Esophagus muscularis mucosa (tissue), 4 donors: ENCODE results near the gene TRMT61A. TPM values are rescaled to one million over a fixed set of nuclear protein-coding genes. Genes with fewer than 3 reads are reported as not detected.

ENCODE experiments used
- DNase-seq: peaks from one replicate; pipeline ENCODE4 v3.0.0-alpha.2; 2017; ENCODE audit errors: extremely low spot score
- H3K27ac ChIP-seq, 4 donors: fragments of 200-600 bp; sonication (generic); replicated peaks in 1 of 4; 1 replicate in 3 of 4; 2 replicates in 1 of 4; pipeline ENCODE4 v1.5.1; 2016 to 2019; ENCODE audit warnings: mild to moderate bottlenecking in 1 of 4
- H3K27me3 ChIP-seq, 4 donors: fragments of 200-600 bp; sonication (generic); one replicate each; pipeline versions ENCODE4 v1.5.1 to v1.6.0; 2016 to 2019
- H3K36me3 ChIP-seq, 4 donors: fragments of 200-600 bp; sonication (generic); one replicate each; pipeline ENCODE4 v1.5.1; 2016 to 2019
- H3K4me1 ChIP-seq, 4 donors: fragments of 200-600 bp; sonication (generic); one replicate each; pipeline ENCODE4 v1.5.1; 2016 to 2019
- H3K4me3 ChIP-seq, 4 donors: fragments of 200-600 bp; sonication (generic); 1 replicate in 2 of 4; 2 replicates in 2 of 4; pipeline ENCODE4 v1.5.1; 2016 to 2019; ENCODE audit warnings: mild to moderate bottlenecking in 4 of 4, moderate library complexity in 1 of 4
- H3K9me3 ChIP-seq, 4 donors: fragments of 200-600 bp; sonication (generic); 1 replicate in 3 of 4; 2 replicates in 1 of 4; pipeline ENCODE4 v1.5.1; 2016 to 2019
- CTCF ChIP-seq, 3 experiments: fragments of 200-600 bp in 2 of 3; fragments of 450-650 bp in 1 of 3; sonication (generic) in 2 of 3; IDR thresholded peaks; one replicate each; pipeline ENCODE4 v1.5.1; 2017 to 2019; ENCODE audit warnings: antibody characterized with exemption in 3 of 3, mild to moderate bottlenecking in 2 of 3, moderate library complexity in 1 of 3
- EP300 ChIP-seq: sonication (generic); formaldehyde crosslinking; IDR thresholded peaks from one replicate; pipeline ENCODE4 v1.6.1; 2017; ENCODE audit warnings: antibody characterized with exemption
- POLR2A ChIP-seq: fragments of 450-650 bp; IDR thresholded peaks from one replicate; pipeline ENCODE4 v1.6.1; 2017; ENCODE audit warnings: antibody characterized with exemption, moderate library complexity, mild to moderate bottlenecking, low read depth
- POLR2AphosphoS5 ChIP-seq, 2 donors: sonication (generic); formaldehyde crosslinking; IDR thresholded peaks; one replicate each; pipeline ENCODE4 v1.6.1; 2017; ENCODE audit warnings: antibody characterized with exemption in 2 of 2
- WGBS: methylation state at CpG from one replicate; pipeline ENCODE4 v1.1.5; 2018; 5-methylcytosine and 5-hydroxymethylcytosine counted together
- intact Hi-C: fragments of 100-400 bp; cut with DNase I; formaldehyde crosslinking; loops from one replicate; pipeline ENCODE4 v1.15.1; 2023
- total RNA-seq, 4 donors: library from RNA; depleted of rRNA; stranded (reverse); fragments of >200 nt; gene quantifications; one replicate each; pipeline versions ENCODE4 v1.1.0 to v1.2.1, GENCODE V29; 2016

The TRMT61A gene
- total RNA-seq, 4 donors from 2014 or later, result 28.7 to 50.0 (median 35.2) TPM

GRCh38 chr14:103555559-103556337 is 26.8 kb downstream of the TRMT61A start:
- Histone ChIP-seq H3K9me3 (no peaks in the 10 kb centered on the region), H3K27ac (peak overlapping the region; percentile 94 to 98 (median 96)), H3K27me3 (no peaks in the 10 kb centered on the region), H3K4me3 (no peak overlapping the region), H3K4me1 (peaks cover 68 to 100% (median 98%) of the 10 kb centered on the region in 4 donors), H3K36me3 (peaks cover 4 to 32% (median 26%) of the 10 kb centered on the region in 4 donors)
- 69% methylated on average over 14 of the region's 15 CpGs for WGBS
- TF ChIP-seq POLR2A, result no peak
- no peak for TF ChIP-seq CTCF (IDR thresholded peaks at IDR 0.05)
- TF ChIP-seq EP300, result no peak
- no peak for TF ChIP-seq POLR2AphosphoS5 (IDR thresholded peaks at IDR 0.05)
- intact Hi-C loops, result no loop called here
- no peak for DNase-seq

- Histone ChIP-seq H3K9me3 (no peaks in the 10 kb centered on the region), H3K4me1 (peaks cover 65 to 98% (median 95%) of the 10 kb centered on the region in 4 donors), H3K4me3 (no peak overlapping the region), H3K36me3 (peaks cover 4 to 32% (median 26%) of the 10 kb centered on the region in 4 donors), H3K27me3 (no peaks in the 10 kb centered on the region), H3K27ac (peak overlapping the region; percentile 91 to 98 (median 96))
- intact Hi-C loops, result no loop called here
- no peak for DNase-seq
- no peak for TF ChIP-seq POLR2AphosphoS5 (IDR thresholded peaks at IDR 0.05)
- TF ChIP-seq CTCF (IDR thresholded peaks at IDR 0.05), result no peak
- no peak for TF ChIP-seq EP300
- no peak for TF ChIP-seq POLR2A
- 50% methylated on average over 15 of the region's 15 CpGs for WGBS
Observed at GRCh38 chr14:103556946-103557758, 28.2 kb downstream of the TRMT61A start.

- Histone ChIP-seq H3K27ac (peak overlapping the region; percentile 91 to 98 (median 96)), H3K9me3 (no peaks in the 10 kb centered on the region), H3K36me3 (peaks cover 4 to 32% (median 26%) of the 10 kb centered on the region in 4 donors), H3K4me3 (no peak overlapping the region), H3K4me1 (peaks cover 56 to 87% (median 84%) of the 10 kb centered on the region in 4 donors), H3K27me3 (no peaks in the 10 kb centered on the region)
- WGBS, result 80% methylated on average over 16 of the region's 16 CpGs
- TF ChIP-seq POLR2A, result no peak
- peak in 1 of 2 donors; percentile 65 for TF ChIP-seq POLR2AphosphoS5 (IDR thresholded peaks at IDR 0.05)
- no peak for TF ChIP-seq EP300
- no peak for TF ChIP-seq CTCF (IDR thresholded peaks at IDR 0.05)
- DNase-seq, result no peak
- intact Hi-C loops, result no loop called here
Observed at GRCh38 chr14:103558071-103558882, 29.3 kb downstream of the TRMT61A start.

GRCh38 chr14:103559766-103560165 is 30.8 kb downstream of the TRMT61A start:
- intact Hi-C loops, result no loop called here
- no peaks in the 10 kb centered on the region for H3K9me3 ChIP-seq
- H3K27me3 ChIP-seq, result no peaks in the 10 kb centered on the region
- TF ChIP-seq POLR2AphosphoS5 (IDR thresholded peaks at IDR 0.05) (no peak), CTCF (IDR thresholded peaks at IDR 0.05) (no peak), POLR2A (no peak), EP300 (no peak)
- no peak overlapping the region for H3K4me3 ChIP-seq
- H3K4me1 ChIP-seq, result peaks cover 64 to 87% (median 85%) of the 10 kb centered on the region in 4 donors
- 71% methylated on average over 9 of the region's 9 CpGs for WGBS
- peaks cover 4 to 32% (median 25%) of the 10 kb centered on the region in 4 donors for H3K36me3 ChIP-seq
- DNase-seq, result no peak
- H3K27ac ChIP-seq, result peak overlapping the region; percentile 91 to 98 (median 96)
